CD4-positive, alpha-beta T cell treated with Interleukin-15 for 4 hours (primary cell): ENCODE results near the gene THAP4.
"Not testable (repeated sequence)": the region's sequence is repeated elsewhere in the genome, so short reads cannot be mapped to it uniquely, and the experiment has no call there.

Experiments used
- DNase-seq: peaks from one replicate; pipeline ENCODE4 v3.0.0-alpha.2; 2020; ENCODE audit warnings: low spot score

Gene THAP4

GRCh38 chr2:241584436-241584835, 52.5 kb downstream of the THAP4 start:
- DNase-seq, result no peak

GRCh38 chr2:241582806-241583205, 54.2 kb downstream of the THAP4 start:
- DNase-seq, result no peak

- DNase-seq, result no peak
Measured at GRCh38 chr2:241582328-241582727, 54.6 kb downstream of the THAP4 start.

- DNase-seq, result no peak
Measured at GRCh38 chr2:241579281-241579680, 57.7 kb downstream of the THAP4 start.

DNA sequence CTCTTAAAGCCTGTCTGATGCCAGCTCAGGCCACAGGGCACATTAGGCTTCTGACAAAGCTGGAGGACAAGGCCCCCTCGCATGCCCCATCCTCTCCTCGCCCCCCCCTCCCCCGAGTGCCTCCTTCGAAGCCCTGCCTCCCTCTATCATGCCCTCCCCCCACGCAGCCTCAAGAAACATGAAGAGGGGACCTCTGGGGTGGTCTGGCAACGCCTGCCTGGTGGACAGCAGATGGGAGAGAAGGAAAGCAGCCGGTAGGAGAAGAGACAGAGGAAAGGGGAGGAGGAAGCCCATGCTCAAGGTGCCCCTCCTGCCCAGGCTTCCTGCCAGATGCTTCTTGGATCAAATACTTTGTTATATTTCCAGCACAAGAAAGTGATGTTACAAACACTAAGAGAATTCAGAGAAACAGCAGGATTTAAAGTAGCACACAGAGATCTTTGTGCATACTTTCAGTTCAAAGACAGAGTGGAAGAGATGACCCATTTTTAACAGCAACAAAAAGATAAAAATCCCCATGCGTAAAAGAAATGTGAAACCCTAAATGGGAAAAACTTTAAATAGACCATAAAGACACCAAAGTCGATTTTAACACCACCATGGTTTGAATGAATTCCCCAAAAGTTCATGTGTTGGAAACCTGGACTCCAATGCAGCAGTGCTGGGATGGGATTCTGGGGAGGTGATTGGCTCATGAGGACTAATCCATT, 59.4 kb downstream of the THAP4 start:
- DNase-seq, result no peak

DNA sequence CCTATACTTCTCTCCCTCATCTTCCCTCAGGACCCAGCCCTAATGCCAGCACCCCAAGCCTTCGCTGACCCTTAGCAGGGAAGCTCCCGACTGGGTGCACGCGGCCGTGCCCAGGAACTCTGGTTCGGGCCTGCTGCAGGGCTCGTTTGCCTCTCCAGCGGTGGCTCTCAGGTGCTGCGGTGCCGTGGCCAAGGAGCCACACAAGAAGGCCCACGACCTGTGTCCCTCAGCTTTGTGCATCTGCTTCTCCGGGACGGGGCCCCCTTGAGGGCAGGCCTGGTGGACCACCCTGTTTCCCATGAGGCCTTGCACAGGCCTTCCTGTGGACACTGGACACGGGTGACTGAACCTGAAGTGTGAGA, 60.7 kb downstream of the THAP4 start:
- DNase-seq, result no peak

GRCh38 chr2:241575624-241576292, 61.2 kb downstream of the THAP4 start:
- no peak for DNase-seq

DNA sequence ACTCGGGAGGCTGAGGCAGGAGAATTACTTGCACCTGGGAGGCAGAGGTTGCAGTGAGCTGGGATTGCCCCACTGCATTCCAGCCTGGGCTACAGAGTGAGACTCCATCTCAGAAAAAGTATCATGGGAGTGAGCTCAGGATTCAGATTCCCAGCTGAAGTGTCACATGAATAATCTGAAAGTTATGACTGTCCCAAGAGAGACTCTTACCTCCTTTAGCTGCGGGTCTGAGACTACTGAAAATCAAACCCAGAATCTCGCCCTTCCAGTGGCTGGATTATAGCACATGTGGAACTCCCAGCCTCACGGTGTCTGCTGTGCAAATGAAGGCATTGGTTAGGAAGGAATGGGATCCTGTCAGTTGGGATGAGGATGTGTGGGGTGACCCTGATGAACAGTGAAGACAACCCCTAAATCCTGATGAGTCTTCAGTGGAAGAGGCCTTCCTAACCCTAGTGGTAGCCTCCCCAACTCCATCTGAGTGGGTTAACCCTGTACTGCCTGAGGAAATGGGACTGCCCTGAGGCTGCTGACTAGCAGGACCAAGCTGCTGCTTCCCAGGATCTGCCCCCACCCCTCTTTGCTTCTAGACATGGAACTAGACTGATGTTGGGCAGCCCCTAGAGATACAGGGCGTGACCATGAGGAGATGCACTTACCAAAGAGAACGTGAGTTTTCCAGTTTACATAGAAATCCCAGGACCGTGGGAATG, 61.9 kb downstream of the THAP4 start:
- no peak for DNase-seq

DNA sequence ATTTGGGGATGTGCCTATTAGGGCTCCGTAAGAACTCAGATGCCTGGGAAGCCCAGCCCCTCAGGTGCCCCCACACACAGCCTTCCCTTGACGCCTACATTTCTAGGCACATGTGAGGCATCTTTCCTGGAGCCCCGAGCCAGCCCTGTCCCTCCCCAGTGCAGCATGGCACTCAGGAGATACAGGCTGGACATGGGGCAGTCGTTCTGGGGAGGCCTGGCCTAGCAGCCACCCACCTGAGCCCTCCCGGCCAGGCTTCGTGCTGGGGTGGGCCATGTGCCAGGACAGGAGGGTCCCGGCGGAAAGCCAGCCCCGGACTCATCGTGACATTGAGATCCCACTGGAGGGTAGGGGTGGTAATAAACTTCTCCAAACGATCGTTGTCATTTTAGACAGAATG, 63.2 kb downstream of the THAP4 start:
- DNase-seq, result no peak

DNA sequence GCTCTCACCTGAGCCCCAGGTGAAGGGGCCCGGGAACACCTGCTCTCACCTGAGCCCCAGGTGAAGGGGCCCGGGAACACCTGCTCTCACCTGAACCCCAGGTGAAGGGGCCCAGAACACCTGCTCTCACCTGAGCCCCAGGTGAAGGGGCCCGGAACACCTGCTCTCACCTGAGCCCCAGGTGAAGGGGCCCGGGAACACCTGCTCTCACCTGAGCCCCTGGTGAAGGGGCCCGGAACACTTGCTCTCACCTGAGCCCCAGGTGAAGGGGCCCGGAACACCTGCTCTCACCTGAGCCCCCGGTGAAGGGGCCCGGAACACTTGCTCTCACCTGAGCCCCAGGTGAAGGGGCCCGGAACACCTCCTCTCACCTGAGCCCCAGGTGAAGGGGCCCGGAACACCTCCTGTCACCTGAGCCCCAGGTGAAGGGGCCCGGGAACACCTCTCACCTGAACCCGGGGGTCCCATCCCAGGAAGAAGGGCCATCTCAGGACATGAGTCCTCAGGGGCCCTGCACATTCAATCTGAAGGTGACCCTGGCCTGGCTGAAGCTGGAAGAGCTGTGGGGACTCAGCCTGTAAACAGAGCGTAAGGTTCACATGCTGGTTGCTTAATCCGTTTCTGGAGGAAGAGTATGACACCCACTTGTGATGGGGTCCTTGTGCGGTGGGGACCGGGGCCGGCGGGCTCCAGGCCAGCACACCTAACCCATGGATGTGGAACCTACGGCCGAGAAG, 63.9 kb downstream of the THAP4 start:
- DNase-seq, result not testable (repeated sequence)

GRCh38 chr2:241571821-241572620, 64.9 kb downstream of the THAP4 start:
- DNase-seq, result no peak

DNA sequence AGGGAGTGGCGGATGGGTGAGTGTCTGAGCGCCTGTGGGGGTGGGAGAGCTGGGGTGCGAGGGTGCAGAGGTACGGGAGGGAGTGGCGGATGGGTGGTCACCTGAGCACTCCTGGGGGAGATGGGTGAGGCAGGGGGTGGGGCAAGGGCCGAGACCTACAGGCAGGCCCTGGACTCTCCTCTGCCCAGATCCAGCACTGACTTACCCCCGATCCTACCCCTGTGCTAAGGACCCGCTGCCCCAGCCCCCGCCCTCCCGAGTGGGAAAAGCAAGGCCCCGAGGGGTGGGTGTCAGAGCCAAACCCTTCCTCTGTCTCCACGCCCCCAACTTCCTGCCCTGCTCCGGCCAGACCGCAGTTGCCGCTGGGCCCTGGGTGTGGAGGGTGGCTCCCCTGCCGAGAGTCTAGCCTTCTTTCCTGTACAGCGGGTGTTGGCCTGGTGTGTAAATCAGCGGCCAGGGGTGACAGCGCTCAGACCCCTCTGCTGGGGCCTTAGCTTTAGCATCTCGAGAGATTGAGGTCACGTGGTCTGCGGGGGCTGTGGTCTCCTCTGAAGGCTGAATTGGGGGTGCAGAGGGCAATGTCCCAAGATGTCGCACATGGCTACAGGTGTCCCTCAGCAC, 65.9 kb downstream of the THAP4 start:
- DNase-seq, result no peak

DNA sequence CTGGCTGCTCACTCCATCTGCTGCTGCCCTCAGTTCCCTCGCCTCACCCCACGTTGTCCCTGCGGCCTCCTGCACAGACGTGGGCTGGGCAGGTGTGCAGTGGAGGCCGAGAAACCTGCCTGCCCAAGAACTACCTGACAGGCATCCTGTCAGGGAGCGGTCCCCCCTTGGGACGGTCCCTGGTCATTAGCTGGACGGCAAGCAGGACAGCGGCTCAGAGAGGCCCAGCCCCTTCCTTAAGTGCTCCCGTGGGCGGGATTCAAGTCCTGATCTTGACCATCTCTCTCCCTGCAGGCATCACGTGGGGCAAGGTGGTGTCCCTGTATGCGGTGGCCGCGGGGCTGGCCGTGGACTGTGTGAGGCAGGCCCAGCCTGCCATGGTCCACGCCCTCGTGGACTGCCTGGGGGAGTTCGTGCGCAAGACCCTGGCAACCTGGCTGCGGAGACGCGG, 67.1 kb downstream of the THAP4 start:
- DNase-seq, result no peak

- DNase-seq, result no peak
Measured at GRCh38 chr2:241568726-241569125, 68.2 kb downstream of the THAP4 start.

GRCh38 chr2:241567776-241568175, 69.2 kb downstream of the THAP4 start:
- DNase-seq, result no peak

GRCh38 chr2:241567266-241567665, 69.7 kb downstream of the THAP4 start:
- not testable (repeated sequence) for DNase-seq

GRCh38 chr2:241566468-241566867, 70.5 kb downstream of the THAP4 start:
- DNase-seq, result no peak

- not testable (repeated sequence) for DNase-seq
Measured at GRCh38 chr2:241566021-241566420, 70.9 kb downstream of the THAP4 start.

- DNase-seq, result no peak
Measured at GRCh38 chr2:241565411-241565810, 71.5 kb downstream of the THAP4 start.

DNA sequence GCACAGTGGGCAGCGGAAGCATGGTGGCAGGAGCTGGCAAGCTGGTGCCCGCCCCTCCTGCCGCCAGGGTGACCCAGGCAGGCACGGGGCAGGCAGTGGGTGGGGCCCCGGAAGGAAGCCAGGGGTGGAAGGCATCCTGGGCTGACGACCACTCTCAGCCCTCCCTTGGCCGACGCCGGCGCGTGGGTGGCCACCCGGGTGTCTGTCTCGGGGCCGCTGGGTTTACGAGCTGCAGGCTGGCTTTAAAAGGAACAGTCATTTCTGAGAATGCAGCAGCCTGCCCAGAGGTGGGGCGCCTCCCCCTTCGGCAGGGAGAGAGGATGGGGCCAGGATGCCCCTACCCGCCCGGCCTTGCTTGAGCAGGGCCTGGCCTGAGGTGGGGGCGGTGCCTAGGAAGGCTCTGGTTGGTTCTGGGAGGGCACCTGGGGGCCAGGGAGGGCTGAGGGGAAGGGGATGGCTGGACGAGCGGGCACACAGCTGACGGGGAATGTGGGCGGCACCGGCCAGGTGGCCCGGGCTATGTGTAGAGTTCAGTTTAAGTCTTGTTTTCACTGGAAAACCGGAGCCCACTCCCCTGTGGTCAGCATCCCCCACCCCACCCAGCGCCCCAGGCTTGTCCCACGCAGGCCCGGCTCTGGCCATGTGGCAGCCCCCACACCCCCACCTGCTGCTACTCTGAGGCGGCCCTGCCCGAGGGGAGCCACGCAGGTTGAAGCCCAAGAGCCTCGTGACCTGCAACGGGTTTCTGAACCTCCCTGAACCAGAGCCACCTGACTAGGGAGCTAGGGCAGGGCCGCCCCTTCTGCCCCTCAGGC, 72.2 kb downstream of the THAP4 start:
- no peak for DNase-seq
